Tibial nerve (tissue), 3 donors: ENCODE results near the gene LAMC2.

Experiments
- CTCF ChIP-seq, 5 experiments: fragments of 200-600 bp in 3 of 5; fragments of 450-650 bp in 2 of 5; sonication (generic) in 3 of 5; IDR thresholded peaks; one replicate each; pipeline ENCODE4 v1.5.1; 2016 to 2019; ENCODE audit warnings: antibody characterized with exemption in 5 of 5, mild to moderate bottlenecking in 3 of 5, moderate library complexity in 2 of 5
- POLR2A ChIP-seq, 2 donors: fragments of 450-650 bp; IDR thresholded peaks; one replicate each; pipeline ENCODE4 v1.6.1; 2017; ENCODE audit warnings: antibody characterized with exemption in 2 of 2, mild to moderate bottlenecking in 2 of 2, moderate library complexity in 2 of 2

- no peak for TF ChIP-seq POLR2A (IDR thresholded peaks at IDR 0.05)
- no peak for TF ChIP-seq CTCF (IDR thresholded peaks at IDR 0.05)
Measured at GRCh38 chr1:183231545-183231944, 45.5 kb downstream of the LAMC2 start.
